Hippocampal formation (tissue), 2 donors: ENCODE results near the gene VAMP1.
"Not testable (repeated sequence)": the region's sequence is repeated elsewhere in the genome, so short reads cannot be mapped to it uniquely, and the experiment has no call there.

Source experiments
- DNase-seq, 2 donors: peaks; one replicate each; lab custom pipeline; 2025; lab: John Stamatoyannopoulos, UW

The VAMP1 gene, protein sequence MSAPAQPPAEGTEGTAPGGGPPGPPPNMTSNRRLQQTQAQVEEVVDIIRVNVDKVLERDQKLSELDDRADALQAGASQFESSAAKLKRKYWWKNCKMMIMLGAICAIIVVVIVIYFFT

DNA sequence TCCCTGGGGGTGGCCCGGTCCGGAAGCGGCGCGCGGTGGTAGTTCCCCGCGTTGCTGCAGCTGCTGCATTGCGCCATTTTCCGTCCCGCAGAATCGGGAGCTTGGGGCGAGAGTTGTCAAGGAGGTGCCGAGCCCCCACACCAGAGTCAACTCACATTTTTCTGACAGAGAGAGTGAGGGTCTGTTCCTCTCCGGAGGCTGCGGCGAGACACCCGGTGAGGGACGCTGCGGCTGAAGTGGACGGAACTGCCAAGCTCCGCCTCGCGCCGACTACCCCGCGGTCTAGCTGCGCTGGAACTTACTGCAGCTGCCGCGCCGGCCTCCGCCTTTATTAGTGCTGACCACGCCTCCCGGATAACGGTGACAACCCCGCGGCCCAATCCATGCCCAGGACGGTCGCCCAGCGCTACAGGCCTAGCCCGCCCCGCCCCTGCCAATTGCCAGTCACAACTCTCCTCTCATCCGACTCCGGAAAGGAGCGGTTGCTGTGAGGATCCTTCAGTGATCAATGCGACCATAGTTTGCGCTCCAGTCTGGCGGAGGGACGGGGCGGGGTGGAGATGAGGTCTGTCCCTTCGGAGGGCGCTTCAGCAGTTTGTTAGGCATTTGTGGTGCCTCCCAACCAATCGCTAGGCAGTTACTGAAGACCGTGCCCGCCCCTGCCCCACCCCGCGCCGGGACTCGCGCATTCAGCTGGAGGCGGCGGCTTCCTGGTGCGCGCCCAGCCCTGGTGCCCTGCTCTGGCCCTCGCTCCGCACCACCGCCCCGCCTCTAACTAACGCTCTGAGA, at the start of gene VAMP1:
VAMP1 (minus strand) TSS at position 303 of the 789 bp plus-strand sequence; CDS start at position 157, 146 bp downstream.
- DNase-seq = peak; percentile 99

DNA sequence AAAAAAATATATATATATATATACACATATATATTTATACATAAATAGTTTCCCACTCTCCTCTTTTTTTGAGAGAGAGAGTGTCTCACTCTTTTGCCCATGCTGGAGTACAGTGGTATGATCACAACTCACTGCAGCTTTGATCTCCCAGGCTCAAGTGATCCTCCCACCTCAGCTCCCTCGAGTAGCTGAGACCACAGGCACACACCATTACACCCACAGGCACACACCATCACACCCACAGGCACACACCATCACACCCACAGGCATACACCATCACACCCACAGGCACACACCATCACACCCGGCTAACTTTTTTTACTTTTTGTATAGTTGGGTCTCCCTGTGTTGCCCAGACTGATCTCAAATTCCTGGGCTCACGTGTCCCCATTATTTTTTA, 49.7 kb upstream of the VAMP1 start:
- DNase-seq = no peak

DNA sequence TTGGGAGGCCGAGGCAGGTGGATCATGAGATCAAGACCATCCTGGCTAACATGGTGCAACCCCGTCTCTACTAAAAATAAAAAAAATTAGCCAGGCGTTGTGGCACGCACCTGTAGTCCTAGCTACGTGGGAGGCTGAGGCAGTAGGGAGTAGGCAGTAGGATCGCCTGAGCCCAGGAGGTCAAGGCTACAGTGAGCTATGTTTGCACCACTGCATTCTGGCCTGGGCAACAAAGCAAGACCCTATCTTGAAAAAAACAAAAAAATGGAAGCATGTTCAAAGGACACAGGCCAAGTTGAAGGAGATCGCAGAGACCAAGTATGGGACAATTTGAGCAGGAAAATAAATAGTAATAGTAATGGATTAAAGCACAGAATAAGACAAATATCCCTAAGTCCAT, 37.6 kb upstream of the VAMP1 start:
- no peak for DNase-seq

DNA sequence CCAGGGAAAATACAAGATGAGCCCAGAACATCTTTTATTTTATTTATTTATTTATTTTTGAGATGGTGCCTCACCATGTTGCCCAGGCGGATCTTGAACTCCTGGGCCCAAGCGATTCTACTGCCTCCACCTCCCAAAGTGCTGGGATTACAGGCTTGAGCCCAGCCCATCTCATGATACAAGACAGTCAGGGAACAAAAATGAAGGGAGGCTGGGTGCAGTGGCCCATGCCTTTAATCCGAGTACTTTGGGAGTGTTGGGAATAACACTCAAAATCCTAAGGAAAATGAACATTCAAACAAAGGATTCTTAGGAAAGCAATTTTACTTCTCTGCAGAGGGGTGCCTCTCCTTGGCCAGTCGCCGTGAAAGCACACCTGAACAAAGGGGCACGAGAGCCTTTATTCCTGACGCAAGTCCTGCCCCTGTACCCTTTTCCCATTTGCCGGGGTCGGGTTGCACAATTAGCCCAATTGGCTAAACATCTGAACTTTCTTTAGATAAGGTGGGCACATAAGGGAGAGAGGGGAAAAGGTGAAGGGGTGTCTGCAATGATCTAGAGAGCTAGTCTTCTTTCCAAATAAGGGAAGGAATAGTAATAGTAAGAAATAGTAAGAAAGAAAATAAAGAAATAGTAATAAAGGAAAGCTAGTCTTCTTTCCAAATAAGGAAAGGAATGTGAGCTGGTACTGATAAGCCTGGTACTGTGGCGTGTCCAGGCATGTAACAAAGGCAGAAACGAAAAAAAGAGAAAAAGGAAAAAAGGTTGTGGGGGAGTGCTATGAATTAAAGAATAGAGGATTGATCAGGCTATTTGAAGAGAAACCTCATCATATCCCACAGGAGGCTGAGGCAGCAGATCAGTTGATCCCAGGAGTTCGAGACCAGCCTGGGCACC, 36.9 kb upstream of the VAMP1 start:
- DNase-seq = no peak

DNA sequence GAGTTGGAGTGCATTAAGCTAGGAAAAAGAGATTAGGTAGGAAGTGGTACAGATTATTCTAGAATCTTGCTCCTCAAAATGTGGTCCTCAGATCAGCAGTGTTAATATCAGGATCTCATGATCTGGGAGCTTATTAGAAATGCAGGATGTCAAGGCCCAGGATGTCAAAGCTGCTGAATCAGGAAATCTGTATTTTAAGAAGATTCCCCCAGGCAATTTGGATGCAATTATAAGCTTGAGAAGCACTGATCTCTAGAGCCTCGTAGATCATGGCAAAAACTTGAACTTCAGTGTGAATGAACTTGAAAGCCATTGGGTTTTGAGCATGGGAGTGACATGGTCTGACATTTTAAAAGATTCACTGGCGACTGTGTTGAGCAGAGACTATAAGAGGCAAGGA, 30.0 kb upstream of the VAMP1 start:
- no peak for DNase-seq

DNA sequence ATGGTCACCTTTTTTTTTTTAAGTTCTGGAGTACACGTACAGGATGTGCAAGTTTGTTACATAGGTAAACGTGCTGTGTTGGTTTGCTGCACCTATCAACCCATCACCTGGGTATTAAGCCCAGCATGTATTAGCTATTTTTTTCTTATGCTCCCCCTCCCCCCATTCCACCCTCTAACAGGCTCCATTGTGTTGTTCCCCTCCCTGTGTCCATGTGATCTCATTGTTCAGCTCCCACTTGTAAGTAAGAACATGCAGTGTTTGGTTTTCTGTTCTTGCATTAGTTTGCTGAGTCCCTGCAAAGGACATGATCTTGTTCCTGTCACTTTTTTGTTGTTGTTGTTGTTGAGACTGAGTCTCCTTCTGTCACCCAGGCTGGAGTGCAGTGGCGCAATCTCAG, 26.8 kb upstream of the VAMP1 start:
- peak; percentile 3 to 37 for DNase-seq

DNA sequence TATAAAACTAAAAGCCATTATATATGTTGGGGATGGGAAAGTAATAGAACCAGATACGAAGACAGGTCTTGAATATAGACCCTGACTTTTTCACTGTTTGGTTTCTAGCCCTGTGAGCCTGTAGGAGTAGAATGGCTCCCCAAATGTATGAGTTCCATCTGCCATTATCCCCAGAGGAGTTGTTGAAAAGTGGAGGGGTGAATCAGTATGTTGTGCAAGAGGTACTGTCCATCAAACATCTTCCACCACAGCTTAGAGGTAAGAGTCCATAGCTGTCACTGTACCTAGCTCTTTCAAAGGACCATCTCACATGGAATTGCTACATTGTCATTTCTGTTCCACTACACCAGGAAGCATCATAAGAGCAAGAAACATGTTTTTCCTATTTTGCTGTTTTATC, 24.5 kb upstream of the VAMP1 start:
- no peak for DNase-seq

DNA sequence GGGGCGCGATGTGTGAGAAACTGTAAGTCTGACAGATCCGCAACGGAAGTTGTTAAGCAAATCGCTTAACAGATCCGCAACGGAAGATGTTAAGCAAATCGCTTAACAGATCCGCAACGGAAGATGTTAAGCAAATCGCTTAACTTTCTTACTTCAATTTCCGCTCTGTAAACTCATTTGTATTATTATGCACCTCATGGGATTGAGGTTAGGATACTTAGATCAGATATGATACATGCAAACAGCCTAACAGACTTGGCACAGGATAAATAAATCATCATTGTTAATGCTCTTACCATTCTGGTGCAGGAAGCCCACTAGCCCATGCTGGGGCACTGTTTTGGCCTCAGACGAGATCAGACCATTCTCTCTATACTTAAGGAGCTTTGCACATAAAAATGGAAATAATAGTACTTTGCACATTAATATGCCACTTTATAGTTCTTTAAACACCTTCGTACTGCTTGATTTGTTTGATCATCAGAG, 23.8 kb upstream of the VAMP1 start:
- no peak for DNase-seq

DNA sequence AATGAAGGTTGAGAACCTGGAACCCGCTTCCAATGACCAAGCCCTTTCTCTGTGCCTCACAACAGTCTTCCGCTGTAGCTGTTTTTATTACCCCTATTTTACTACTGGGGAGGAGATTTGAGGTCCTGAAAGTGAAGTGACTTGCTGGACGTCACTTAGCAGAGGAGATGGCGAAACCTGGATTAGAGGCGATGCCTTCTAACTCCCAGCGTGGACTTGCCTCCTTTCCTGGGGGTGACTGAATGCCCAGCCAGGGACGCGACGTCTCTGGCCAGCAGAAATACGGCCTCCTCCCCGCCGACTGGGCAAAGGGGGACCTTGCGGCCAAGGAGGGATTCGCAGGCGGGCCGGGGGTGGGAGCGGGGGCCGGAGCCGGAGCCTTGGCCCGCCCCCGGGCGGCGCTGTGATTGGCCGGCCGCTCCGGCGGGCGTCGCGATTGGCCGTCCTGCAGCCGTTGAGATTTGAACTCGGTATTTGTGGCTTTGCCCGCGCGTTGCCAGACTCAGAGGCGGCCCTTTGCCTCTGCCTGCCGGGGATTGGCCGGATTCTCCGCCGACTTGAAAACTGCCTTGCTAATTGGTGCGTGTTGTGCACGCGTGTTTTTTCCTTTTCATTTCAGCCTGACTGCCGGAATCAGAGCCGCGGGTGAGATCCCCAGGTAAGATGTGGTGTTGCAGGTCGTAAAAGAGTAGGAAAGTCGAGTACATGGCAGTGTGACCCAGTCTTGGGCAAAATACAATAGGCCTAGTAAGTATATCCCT, 23.2 kb upstream of the VAMP1 start, which contains the start of gene NCAPD2:
NCAPD2 (plus strand) TSS at position 606 of the 761 bp plus-strand sequence. CDS start 997 bp downstream, outside the sequence.
- DNase-seq = peak; percentile 96 to 97

DNA sequence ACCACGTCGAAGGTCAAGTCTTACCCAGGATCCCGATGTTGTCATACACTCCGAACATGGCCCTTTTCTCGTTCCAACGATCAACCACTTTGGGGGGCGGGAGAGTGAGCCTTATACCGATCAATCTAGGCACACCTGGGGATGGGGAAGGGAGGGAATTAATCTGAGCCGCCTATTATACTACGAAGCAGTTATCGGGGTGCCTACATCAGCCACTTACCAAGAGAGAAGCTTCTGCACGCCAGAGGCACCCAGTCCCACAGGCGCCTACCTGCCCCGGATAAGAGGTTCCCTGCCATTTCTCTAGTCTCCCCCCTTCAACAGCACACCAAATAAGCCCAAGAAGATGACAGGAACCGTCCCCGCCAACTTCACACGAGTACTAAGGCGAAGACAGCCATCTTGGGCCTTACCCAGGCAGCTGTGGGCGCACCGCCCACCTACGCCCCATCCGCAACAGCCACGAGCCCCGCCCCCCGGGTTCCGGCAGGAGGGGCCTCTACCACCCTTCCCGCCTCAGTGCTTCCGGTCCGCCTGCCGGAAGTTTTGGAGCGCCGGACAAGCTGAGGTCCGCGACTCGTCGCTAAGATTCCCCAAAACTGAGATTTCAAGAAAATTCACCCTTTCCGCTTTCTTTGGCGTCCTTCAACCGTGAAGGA, 22.5 kb upstream of the VAMP1 start, which contains the start of gene MRPL51:
MRPL51 (minus strand) TSS at position 425 of the 659 bp plus-strand sequence; CDS start at position 299, 126 bp downstream.
- DNase-seq = peak; percentile 87 to 89

DNA sequence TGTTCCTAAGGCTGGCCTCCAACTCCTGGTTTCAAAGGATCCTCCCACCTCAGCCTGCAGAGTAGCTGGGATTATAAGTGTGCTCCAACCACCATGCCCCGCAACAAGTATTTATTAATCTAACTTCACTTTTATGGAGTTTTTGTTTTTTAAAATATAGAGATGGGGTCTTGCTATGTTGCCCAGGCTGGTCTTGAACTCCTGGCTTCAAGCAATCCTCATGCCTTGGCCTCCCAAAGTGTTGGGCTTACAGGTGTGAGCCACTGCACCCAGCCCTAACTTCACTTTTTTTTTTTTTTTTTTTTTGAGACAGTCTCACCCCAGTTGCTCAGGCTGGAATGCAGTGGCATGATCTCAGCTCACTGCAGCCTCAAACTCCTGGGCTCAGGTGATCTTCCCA, 20.2 kb upstream of the VAMP1 start:
- DNase-seq = not testable (repeated sequence)

DNA sequence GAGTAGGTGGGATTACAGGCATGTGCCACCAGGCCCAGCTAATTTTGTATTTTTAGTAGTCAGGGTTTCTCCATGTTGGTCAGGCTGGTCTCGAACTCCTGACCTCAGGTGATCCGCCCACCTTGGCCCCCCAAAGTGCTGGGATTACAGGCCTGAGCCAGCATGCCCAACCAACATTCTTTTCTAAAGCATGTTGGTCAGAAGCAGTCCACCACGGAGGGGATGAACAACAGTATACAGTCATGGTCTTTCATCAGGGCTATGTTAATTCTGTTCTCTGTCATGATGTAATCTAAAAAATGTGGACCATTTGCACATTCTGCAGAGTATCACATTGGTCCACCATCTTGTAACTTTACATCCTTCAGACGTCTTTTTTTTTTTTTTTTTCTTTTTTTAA, 19.0 kb upstream of the VAMP1 start:
- no peak for DNase-seq

DNA sequence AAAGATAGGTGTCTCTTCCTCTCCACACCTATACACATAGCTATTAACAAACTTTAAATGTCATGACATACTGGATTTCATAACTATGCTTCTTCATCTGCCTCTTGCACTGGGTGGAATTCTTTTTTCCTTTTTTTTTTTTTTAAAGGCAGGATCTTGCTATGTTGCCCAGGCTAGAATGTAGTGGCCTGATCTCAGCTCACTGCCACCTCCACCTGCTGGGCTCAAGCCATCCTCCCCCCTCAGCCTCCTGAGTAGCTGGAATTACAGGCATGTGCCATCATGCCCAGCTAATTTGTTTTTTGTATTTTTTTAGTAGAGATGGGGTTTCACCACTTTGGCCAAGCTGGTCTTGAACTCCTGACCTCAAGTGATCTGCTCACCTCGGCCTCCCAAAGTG, 17.8 kb upstream of the VAMP1 start:
- DNase-seq = no peak

DNA sequence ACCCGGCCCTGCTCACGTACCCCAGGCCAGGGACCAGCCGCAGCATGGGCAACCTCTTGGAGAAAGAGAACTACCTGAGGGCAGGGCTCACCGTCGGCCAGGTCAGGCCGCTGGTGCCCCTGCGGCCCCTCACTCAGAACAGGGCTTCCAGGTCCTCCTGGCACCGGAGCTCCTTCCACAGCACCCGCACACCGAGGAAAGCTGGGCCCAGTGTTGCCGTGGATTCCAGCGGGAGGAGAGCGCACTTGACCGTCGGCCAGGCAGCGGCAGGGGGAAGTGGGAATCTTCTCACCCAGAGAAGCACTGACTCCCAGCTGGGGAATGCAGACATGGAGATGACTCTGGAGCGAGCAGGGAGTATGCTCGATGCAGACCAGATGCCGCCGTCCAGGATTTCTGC, 7.9 kb upstream of the VAMP1 start:
- DNase-seq = no peak

DNA sequence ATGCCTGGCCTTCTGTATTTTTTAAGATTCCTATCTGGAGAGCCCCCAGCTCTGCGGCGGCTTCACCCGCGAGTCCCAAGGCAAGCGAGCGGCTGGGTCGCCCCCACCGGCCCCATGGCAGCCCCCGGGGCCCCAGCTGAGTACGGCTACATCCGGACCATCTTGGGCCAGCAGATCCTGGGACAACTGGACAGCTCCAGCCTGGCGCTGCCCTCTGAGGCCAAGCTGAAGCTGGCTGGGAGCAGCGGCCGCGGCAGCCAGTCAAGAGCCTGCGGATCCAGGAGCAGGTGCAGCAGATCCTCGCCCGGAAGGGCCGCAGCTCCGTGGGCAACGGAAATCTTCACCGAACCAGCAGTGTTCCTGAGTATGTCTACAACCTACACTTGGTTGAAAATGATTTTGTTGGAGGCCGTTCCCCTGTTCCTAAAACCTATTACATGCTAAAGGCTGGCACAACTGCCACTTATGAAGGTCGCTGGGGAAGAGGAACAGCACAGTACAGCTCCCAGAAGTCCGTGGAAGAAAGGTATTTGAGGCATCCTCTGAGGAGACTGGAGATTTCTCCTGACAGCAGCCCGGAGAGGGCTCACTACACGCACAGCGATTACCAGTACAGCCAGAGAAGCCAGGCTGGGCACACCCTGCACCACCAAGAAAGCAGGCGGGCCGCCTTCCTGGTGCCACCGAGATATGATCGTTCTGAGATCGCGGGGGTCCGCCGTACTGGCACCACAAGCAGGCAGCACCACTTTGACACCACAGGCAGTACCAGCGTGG, 7.3 kb upstream of the VAMP1 start:
- not testable (repeated sequence) for DNase-seq

DNA sequence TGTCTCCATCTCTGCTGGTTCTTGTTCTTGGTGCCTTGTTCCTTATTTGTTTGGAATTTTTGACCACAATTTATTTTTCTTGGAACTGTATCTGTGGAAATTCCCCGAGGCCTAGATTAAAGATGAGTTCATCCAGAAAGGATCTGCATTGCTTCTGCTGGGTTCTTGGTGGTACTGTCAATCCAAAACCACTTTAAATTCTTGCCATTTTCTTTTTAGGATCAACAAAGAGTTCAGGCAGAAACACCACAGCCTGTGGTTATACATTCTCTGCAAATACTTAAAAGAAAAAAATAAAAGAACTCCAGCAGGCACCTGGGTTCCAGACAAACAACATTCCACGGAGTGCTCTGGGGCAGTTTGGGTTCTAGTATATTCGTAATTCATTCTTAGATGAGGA, 6.0 kb upstream of the VAMP1 start:
- DNase-seq = no peak

DNA sequence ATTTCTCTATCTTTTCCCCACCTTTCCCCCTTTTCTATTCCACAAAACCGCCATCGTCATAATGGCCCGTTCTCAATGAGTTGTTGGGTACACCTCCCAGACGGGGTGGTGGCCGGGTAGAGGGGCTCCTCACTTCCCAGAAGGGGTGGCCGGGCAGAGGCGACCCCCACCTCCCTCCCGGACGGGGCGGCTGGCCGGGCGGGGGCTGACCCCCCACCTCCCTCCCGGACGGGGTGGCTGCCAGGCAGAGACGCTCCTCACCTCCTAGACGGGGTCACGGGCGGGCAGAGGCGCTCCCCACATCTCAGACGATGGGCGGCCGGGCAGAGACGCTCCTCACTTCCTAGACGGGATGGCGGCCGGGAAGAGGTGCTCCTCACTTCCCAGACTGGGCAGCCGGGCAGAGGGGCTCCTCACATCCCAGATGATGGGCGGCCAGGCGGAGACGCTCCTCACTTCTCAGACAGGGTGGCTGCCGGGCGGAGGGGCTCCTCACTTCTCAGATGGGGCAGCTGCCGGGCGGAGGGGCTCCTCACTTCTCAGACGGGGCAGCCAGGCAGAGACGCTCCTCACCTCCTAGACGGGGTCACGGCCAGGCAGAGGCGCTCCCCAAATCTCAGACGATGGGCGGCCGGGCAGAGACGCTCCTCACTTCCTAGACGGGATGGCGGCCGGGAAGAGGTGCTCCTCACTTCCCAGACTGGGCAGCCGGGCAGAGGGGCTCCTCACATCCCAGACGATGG, 4.9 kb upstream of the VAMP1 start:
- not testable (repeated sequence) for DNase-seq

DNA sequence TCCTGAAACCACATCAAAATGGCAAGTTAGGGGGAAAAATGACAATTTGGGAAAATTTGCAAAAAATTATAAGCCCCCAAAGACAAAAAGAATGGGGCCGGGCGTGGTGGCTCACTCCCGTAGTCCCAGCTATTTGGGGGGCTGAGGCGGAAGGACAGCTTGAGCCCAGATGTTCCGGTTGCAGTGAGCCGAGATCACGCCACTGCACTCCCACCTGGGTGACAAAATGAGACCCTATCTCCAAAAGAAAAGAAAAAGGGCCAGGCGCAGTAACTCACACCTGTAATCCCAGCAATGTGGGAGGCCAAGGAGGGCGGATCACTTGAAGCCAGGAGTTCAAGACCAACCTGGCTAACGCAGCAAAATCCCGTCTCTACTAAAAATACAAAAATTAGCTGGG, 2.0 kb upstream of the VAMP1 start:
- DNase-seq = no peak

DNA sequence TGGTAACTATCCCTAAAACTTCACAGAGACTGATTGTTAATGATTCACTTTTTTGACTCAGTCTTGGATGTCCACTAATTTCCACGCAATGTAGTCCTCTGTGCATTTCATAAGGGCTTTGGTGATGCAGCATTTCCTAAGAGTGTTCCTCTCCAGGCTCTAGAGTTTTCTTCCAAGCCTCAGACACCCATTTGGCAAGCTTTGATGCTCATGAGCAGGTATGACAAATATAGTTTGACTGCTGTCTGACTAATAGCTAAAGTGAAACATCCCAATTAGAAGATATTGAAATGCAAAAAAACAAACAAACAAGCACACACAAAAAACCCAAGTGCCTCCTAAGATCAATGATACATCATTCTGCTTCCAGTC, 1.5 kb upstream of the VAMP1 start:
- DNase-seq = no peak
